ENCODE results near the gene RAPGEF2.

RAPGEF2 gene

GRCh38 chr4:159382856-159383561, 280.1 kb downstream of the RAPGEF2 start:
- DNase-seq, result no peak

GRCh38 chr4:159383562-159383931, 280.7 kb downstream of the RAPGEF2 start:
- no peak for DNase-seq

DNA sequence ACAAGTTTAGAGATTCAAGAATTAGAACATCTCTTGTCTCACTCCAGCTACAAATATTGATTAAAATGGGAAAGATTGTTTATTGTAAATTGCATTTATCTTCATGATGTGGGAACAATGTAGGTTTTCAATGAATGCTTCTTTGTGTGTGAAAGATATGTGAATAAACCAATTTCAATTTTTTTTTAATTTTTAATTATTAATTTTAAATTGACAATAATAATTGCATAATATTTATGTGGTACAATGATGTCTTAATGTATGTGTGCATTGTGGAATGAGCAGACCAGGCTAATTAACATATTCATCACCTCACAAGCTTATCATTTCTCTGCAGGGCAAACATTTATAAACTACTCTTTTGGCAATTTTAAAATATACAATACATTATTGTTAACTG, 281.1 kb downstream of the RAPGEF2 start:
- no peak for DNase-seq

- DNase-seq, result no peak
Observed at GRCh38 chr4:159384632-159385031, 281.8 kb downstream of the RAPGEF2 start.

DNA sequence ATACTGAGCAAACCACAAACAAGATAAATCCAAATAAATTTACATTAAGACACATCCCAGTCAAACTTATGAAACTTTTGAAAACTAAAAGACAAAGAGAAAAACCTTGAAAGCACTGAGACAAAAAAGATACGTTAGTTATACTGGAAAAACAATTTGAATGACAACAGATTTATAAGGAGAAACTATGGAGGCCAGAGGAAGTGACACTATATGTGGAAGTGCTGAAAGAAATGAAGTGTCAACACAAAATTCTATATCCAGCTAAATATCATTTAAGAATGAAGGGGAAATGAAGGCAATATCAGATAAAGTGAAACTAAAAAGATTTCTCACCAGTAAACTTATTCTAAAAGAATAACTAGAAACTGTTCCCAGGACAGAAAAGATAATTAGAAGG, 283.7 kb downstream of the RAPGEF2 start:
- no peak for DNase-seq

- DNase-seq, result no peak
Observed at GRCh38 chr4:159389756-159390155, 286.9 kb downstream of the RAPGEF2 start.

DNA sequence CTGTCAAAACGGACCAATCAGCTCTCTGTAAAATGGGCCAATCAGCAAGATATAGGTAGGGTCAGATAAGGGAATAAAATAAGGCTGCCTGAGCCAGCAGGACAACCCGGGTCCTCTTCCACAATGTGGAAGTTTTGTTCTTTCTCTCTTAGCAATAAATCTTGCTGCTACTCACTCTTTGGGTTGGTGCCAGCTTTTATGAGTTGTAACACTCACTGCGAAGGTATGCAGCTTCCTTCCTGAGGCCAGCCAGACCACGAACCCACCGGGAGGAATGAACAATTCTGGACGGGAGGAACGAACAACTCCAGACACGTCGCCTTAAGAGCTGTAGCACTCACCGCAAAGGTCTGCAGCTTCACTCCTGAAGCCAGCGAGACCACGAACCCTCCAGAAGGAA, 287.8 kb downstream of the RAPGEF2 start:
- DNase-seq, result no peak

- DNase-seq, result no peak
Observed at GRCh38 chr4:159395693-159396092, 292.8 kb downstream of the RAPGEF2 start.

DNA sequence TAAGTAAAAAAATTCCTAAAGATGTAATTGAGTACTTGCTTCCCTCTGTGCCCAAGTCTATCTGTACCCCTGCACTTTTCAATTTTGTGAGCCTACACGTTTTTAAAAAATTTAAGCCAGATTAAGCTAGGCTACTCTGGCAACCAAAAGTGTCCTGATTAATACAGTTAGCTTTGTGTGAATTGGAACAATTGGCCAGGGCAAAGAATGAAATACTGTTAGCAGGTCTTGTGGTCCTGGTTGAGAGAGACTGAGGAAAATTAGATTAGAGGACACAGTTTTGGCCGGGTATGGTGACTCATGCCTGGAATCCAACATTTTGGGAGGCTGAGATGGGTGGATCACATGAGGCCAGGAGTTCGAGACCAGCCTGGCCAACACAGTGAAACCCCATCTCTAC, 293.3 kb downstream of the RAPGEF2 start:
- no peak for DNase-seq

GRCh38 chr4:159398236-159398638, 295.4 kb downstream of the RAPGEF2 start:
- DNase-seq, result no peak

- no peak for DNase-seq
Observed at GRCh38 chr4:159400558-159401225, 297.8 kb downstream of the RAPGEF2 start.

GRCh38 chr4:159401226-159401712, 298.4 kb downstream of the RAPGEF2 start:
- no peak for DNase-seq

- DNase-seq, result no peak
Observed at GRCh38 chr4:159401791-159402380, 299.0 kb downstream of the RAPGEF2 start.
